Activated CD8-positive, alpha-beta T cell treated with anti-CD3 and anti-CD28 coated beads, Interleukin-2, amount 10 ng/mL, durations not matched to agents 7 days and 5 days (primary cell): ENCODE data around the gene KIAA1217. TPM values are rescaled to one million over a fixed set of nuclear protein-coding genes. Genes with fewer than 3 reads are reported as not detected.

Experiments
- ATAC-seq: fragments of 150-1000 bp; cut with Tn5 transposase; one replicate; pipeline ENCODE4 v1.10.0; 2021; ENCODE audit warnings: moderate library complexity
- CTCF ChIA-PET: fragments of 350-600 bp; sonication (Branson Sonifier 250); formaldehyde crosslinking; loops from one replicate; lab custom pipeline; 2021; ENCODE audit warnings: antibody characterized with exemption; lab: Charles Lee
- POLR2A ChIA-PET: fragments of 350-600 bp; sonication (Branson Sonifier 250); formaldehyde crosslinking; loops from one replicate; lab custom pipeline; 2021; ENCODE audit warnings: antibody characterized with exemption; lab: Charles Lee
- DNase-seq: peaks from one replicate; pipeline ENCODE4 v3.0.0-alpha.2; 2020
- H3K27ac Mint-ChIP-seq: one replicate; pipeline ENCODE4 v1.8.0; 2021; ENCODE audit warnings: mild to moderate bottlenecking, mixed read lengths
- H3K27me3 Mint-ChIP-seq: one replicate; pipeline ENCODE4 v1.8.0; 2021; ENCODE audit warnings: low read depth, mixed read lengths
- H3K36me3 Mint-ChIP-seq: one replicate; pipeline ENCODE4 v1.8.0; 2021; ENCODE audit warnings: low read depth, mixed read lengths
- H3K4me1 Mint-ChIP-seq: one replicate; pipeline ENCODE4 v1.8.0; 2021; ENCODE audit warnings: low read depth, mixed read lengths
- H3K4me3 Mint-ChIP-seq: one replicate; pipeline ENCODE4 v1.8.0; 2021; ENCODE audit warnings: mild to moderate bottlenecking, mixed read lengths
- H3K9me3 Mint-ChIP-seq: one replicate; pipeline ENCODE4 v1.8.0; 2022; ENCODE audit warnings: mixed read lengths; ENCODE audit not compliant: insufficient read depth
- total RNA-seq, 2 experiments: library from RNA; stranded (reverse); gene quantifications; one replicate each; pipeline ENCODE4 v1.2.3, GENCODE V29; 2021

The KIAA1217 gene
- not detected for total RNA-seq

GRCh38 chr10:24208661-24209431, at the start of gene KIAA1217:
Gene KIAA1217 (plus strand): TSS chr10:24209138. CDS start chr10:24209194, 56 bp downstream.
- no peaks in the 10 kb centered on the region for H3K36me3 Mint-ChIP-seq
- ATAC-seq: no peak
- H3K27me3 Mint-ChIP-seq: peaks cover 30% of the 10 kb centered on the region
- no peak within 1 kb of the TSS for H3K27ac Mint-ChIP-seq
- POLR2A ChIA-PET: no interaction called here
- CTCF ChIA-PET: no interaction called here
- H3K4me1 Mint-ChIP-seq: peaks cover 2% of the 10 kb centered on the region
- DNase-seq: no peak
- H3K9me3 Mint-ChIP-seq: no peaks in the 10 kb centered on the region
- H3K4me3 Mint-ChIP-seq: peak within 1 kb of the TSS; percentile 48

GRCh38 chr10:24162206-24162985, 46.5 kb upstream of the KIAA1217 start:
- no peak for ATAC-seq
- Mint-ChIP-seq H3K36me3 (no peaks in the 10 kb centered on the region), H3K4me1 (no peaks in the 10 kb centered on the region), H3K9me3 (peaks cover 15% of the 10 kb centered on the region), H3K4me3 (no peak overlapping the region), H3K27me3 (no peaks in the 10 kb centered on the region), H3K27ac (no peak overlapping the region)
- CTCF ChIA-PET: no interaction called here
- POLR2A ChIA-PET: no interaction called here
- DNase-seq: no peak

GRCh38 chr10:24163485-24163884, 45.5 kb upstream of the KIAA1217 start:
- Mint-ChIP-seq H3K9me3 (peaks cover 7% of the 10 kb centered on the region), H3K4me3 (no peak overlapping the region), H3K27me3 (no peaks in the 10 kb centered on the region), H3K27ac (no peak overlapping the region), H3K36me3 (no peaks in the 10 kb centered on the region), H3K4me1 (no peaks in the 10 kb centered on the region)
- ATAC-seq: no peak
- ChIA-PET CTCF (no interaction called here), POLR2A (no interaction called here)
- no peak for DNase-seq

- ChIA-PET CTCF (no interaction called here), POLR2A (no interaction called here)
- DNase-seq: no peak
- Mint-ChIP-seq H3K27ac (no peak overlapping the region), H3K4me1 (no peaks in the 10 kb centered on the region), H3K9me3 (peaks cover 7% of the 10 kb centered on the region), H3K27me3 (no peaks in the 10 kb centered on the region), H3K4me3 (no peak overlapping the region), H3K36me3 (no peaks in the 10 kb centered on the region)
- no peak for ATAC-seq
Observed at GRCh38 chr10:24168258-24169170, 40.4 kb upstream of the KIAA1217 start.

GRCh38 chr10:24170199-24170598, 38.7 kb upstream of the KIAA1217 start:
- DNase-seq: no peak
- H3K4me3 Mint-ChIP-seq: no peak overlapping the region
- ChIA-PET POLR2A (no interaction called here), CTCF (no interaction called here)
- no peak overlapping the region for H3K27ac Mint-ChIP-seq
- H3K36me3 Mint-ChIP-seq: no peaks in the 10 kb centered on the region
- no peaks in the 10 kb centered on the region for H3K27me3 Mint-ChIP-seq
- peaks cover 2% of the 10 kb centered on the region for H3K9me3 Mint-ChIP-seq
- no peak for ATAC-seq
- no peaks in the 10 kb centered on the region for H3K4me1 Mint-ChIP-seq

- ATAC-seq: no peak
- H3K4me3 Mint-ChIP-seq: no peak overlapping the region
- no peak overlapping the region for H3K27ac Mint-ChIP-seq
- no peaks in the 10 kb centered on the region for H3K4me1 Mint-ChIP-seq
- no peak for DNase-seq
- no peaks in the 10 kb centered on the region for H3K27me3 Mint-ChIP-seq
- ChIA-PET CTCF (no interaction called here), POLR2A (no interaction called here)
- H3K36me3 Mint-ChIP-seq: no peaks in the 10 kb centered on the region
- H3K9me3 Mint-ChIP-seq: peaks cover 5% of the 10 kb centered on the region
Observed at GRCh38 chr10:24172909-24173308, 36.0 kb upstream of the KIAA1217 start.

- ChIA-PET POLR2A (no interaction called here), CTCF (no interaction called here)
- Mint-ChIP-seq H3K36me3 (no peaks in the 10 kb centered on the region), H3K9me3 (peaks cover 9% of the 10 kb centered on the region), H3K27me3 (no peaks in the 10 kb centered on the region), H3K4me1 (no peaks in the 10 kb centered on the region), H3K27ac (no peak overlapping the region), H3K4me3 (no peak overlapping the region)
- DNase-seq (no peak), ATAC-seq (no peak)
Observed at GRCh38 chr10:24174014-24174413, 34.9 kb upstream of the KIAA1217 start.

GRCh38 chr10:24176658-24177057, 32.3 kb upstream of the KIAA1217 start:
- Mint-ChIP-seq H3K4me1 (no peaks in the 10 kb centered on the region), H3K9me3 (peaks cover 9% of the 10 kb centered on the region), H3K36me3 (no peaks in the 10 kb centered on the region), H3K27ac (no peak overlapping the region), H3K27me3 (no peaks in the 10 kb centered on the region), H3K4me3 (no peak overlapping the region)
- no peak for ATAC-seq
- CTCF ChIA-PET: no interaction called here
- DNase-seq: no peak
- POLR2A ChIA-PET: no interaction called here

GRCh38 chr10:24177636-24178035, 31.3 kb upstream of the KIAA1217 start:
- POLR2A ChIA-PET: interaction anchor here (0.6 kb wide), 1 partner anchor 986 kb away, joined by 3 read pairs; no protein-coding TSS in a partner anchor
- CTCF ChIA-PET: no interaction called here

GRCh38 chr10:24180891-24181290, 28.0 kb upstream of the KIAA1217 start:
- no peaks in the 10 kb centered on the region for H3K27me3 Mint-ChIP-seq
- CTCF ChIA-PET: no interaction called here

More at GRCh38 chr10:24177636-24178035, 31.3 kb upstream of the KIAA1217 start:
- Mint-ChIP-seq H3K27ac (no peak overlapping the region), H3K9me3 (peaks cover 9% of the 10 kb centered on the region), H3K4me3 (no peak overlapping the region), H3K36me3 (no peaks in the 10 kb centered on the region), H3K27me3 (no peaks in the 10 kb centered on the region), H3K4me1 (no peaks in the 10 kb centered on the region)
- DNase-seq (no peak), ATAC-seq (no peak)

GRCh38 chr10:24184455-24184854, 24.5 kb upstream of the KIAA1217 start:
- ATAC-seq (no peak), DNase-seq (no peak)
- Mint-ChIP-seq H3K27me3 (no peaks in the 10 kb centered on the region), H3K4me1 (no peaks in the 10 kb centered on the region), H3K36me3 (no peaks in the 10 kb centered on the region), H3K9me3 (no peaks in the 10 kb centered on the region), H3K27ac (no peak overlapping the region), H3K4me3 (no peak overlapping the region)
- ChIA-PET CTCF (no interaction called here), POLR2A (no interaction called here)

More at GRCh38 chr10:24180891-24181290, 28.0 kb upstream of the KIAA1217 start:
- DNase-seq: no peak
- POLR2A ChIA-PET: no interaction called here
- ATAC-seq: no peak
- H3K9me3 Mint-ChIP-seq: peaks cover 9% of the 10 kb centered on the region
- no peaks in the 10 kb centered on the region for H3K4me1 Mint-ChIP-seq
- no peak overlapping the region for H3K27ac Mint-ChIP-seq
- H3K4me3 Mint-ChIP-seq: no peak overlapping the region
- H3K36me3 Mint-ChIP-seq: no peaks in the 10 kb centered on the region
